Measurements from ENCODE around the gene DOP1A. TPM values are rescaled to one million over a fixed set of nuclear protein-coding genes. Genes with fewer than 3 reads are reported as not detected.

The DOP1A gene
- polyA plus RNA-seq, 1 experiment: 4.7 TPM

GRCh38 chr6:83153883-83154521 is 86.5 kb downstream of the DOP1A start:
- no peak for DNase-seq (ENCODE audit: low read depth)
- POLR2A ChIA-PET: no interaction called here
- H3K27me3 ChIP-seq (ENCODE audit: control insufficient read depth, insufficient read depth, low read length): no peaks in the 10 kb centered on the region
- CTCF ChIA-PET: no interaction called here
- TF ChIP-seq CTCF (IDR thresholded peaks at IDR 0.05; ENCODE audit: insufficient read depth, low read depth, low read length): no peak
- no peaks in the 10 kb centered on the region; the same call in 1 of the 2 replicates for H3K36me3 ChIP-seq (ENCODE audit: control insufficient read depth, insufficient read depth, low read length)
- H3K4me3 ChIP-seq (ENCODE audit: low read depth, low read length): no peak overlapping the region

GRCh38 chr6:83155794-83156193 is 88.3 kb downstream of the DOP1A start:
- no peak overlapping the region for H3K4me3 ChIP-seq (ENCODE audit: low read depth, low read length)
- DNase-seq (ENCODE audit: low read depth): no peak
- ChIA-PET CTCF (interaction anchor here (1.0 to 1.4 kb wide), 2 partner anchors 17 to 44 kb away, joined by 3 read pairs; no protein-coding TSS in a partner anchor), POLR2A (no interaction called here)
- peaks cover 2% of the 10 kb centered on the region; the same call in 1 of the 2 replicates for H3K36me3 ChIP-seq (ENCODE audit: control insufficient read depth, insufficient read depth, low read length)
- H3K27me3 ChIP-seq (ENCODE audit: control insufficient read depth, insufficient read depth, low read length): no peaks in the 10 kb centered on the region
- TF ChIP-seq CTCF (IDR thresholded peaks at IDR 0.05; ENCODE audit: insufficient read depth, low read depth, low read length): no peak

- no peak for DNase-seq (ENCODE audit: low read depth)
- Histone ChIP-seq H3K36me3 (ENCODE audit: control insufficient read depth, insufficient read depth, low read length) (peaks cover 3% of the 10 kb centered on the region; the same call in 1 of the 2 replicates), H3K27me3 (ENCODE audit: control insufficient read depth, insufficient read depth, low read length) (no peaks in the 10 kb centered on the region), H3K4me3 (ENCODE audit: low read depth, low read length) (no peak overlapping the region)
- ChIA-PET CTCF (interaction anchor here (1.8 kb wide), 1 partner anchor 94 kb away, joined by 7 read pairs; the partner anchor contains the start of gene UBE3D), POLR2A (interaction anchor here (0.5 kb wide), 1 partner anchor 33 kb away, joined by 8 read pairs; the partner anchor contains the start of gene RWDD2A)
- TF ChIP-seq CTCF (IDR thresholded peaks at IDR 0.05; ENCODE audit: insufficient read depth, low read depth, low read length): no peak
Observed at GRCh38 chr6:83160167-83160566, 92.7 kb downstream of the DOP1A start.

GRCh38 chr6:83167726-83168278 is 100.3 kb downstream of the DOP1A start:
- ChIA-PET CTCF (interaction anchor here (1.6 kb wide), 1 partner anchor 22 kb away, joined by 3 read pairs; no protein-coding TSS in a partner anchor), POLR2A (no interaction called here)
- Histone ChIP-seq H3K4me3 (ENCODE audit: low read depth, low read length) (no peak overlapping the region), H3K27me3 (ENCODE audit: control insufficient read depth, insufficient read depth, low read length) (no peaks in the 10 kb centered on the region), H3K36me3 (ENCODE audit: control insufficient read depth, insufficient read depth, low read length) (peaks cover 28% of the 10 kb centered on the region)
- no peak for DNase-seq (ENCODE audit: low read depth)
- no peak for TF ChIP-seq CTCF (IDR thresholded peaks at IDR 0.05; ENCODE audit: insufficient read depth, low read depth, low read length)

- no peak overlapping the region for H3K4me3 ChIP-seq (ENCODE audit: low read depth, low read length)
- TF ChIP-seq CTCF (IDR thresholded peaks at IDR 0.05; ENCODE audit: insufficient read depth, low read depth, low read length): no peak
- POLR2A ChIA-PET: no interaction called here
- H3K27me3 ChIP-seq (ENCODE audit: control insufficient read depth, insufficient read depth, low read length): no peaks in the 10 kb centered on the region
- CTCF ChIA-PET: interaction anchor here (1.6 kb wide), 1 partner anchor 21 kb away, joined by 3 read pairs; no protein-coding TSS in a partner anchor
- DNase-seq (ENCODE audit: low read depth): no peak
- H3K36me3 ChIP-seq (ENCODE audit: control insufficient read depth, insufficient read depth, low read length): peaks cover 30% of the 10 kb centered on the region
Observed at GRCh38 chr6:83168556-83168955, 101.1 kb downstream of the DOP1A start.

All from BJ (cell line).